Left renal pelvis (tissue), 4 donors: Measurements from ENCODE around the gene YY1. TPM values are rescaled to one million over a fixed set of nuclear protein-coding genes. Genes with fewer than 3 reads are reported as not detected.
A peak's percentile ranks its signal among the peaks of the same experiment; 100 is the strongest.
"Not testable (repeated sequence)": the region's sequence is repeated elsewhere in the genome, so short reads cannot be mapped to it uniquely, and the experiment has no call there.

ENCODE experiments used
- DNase-seq, 4 donors: peaks; one replicate each; pipeline ENCODE4 v3.0.0-alpha.2; 2013; ENCODE audit warnings: low read depth in 4 of 4, low spot score in 3 of 4
- polyA plus RNA-seq, 4 donors: library from polyadenylated mRNA; unstranded; fragments of 120-200 nt; gene quantifications; one replicate each; pipeline ENCODE4 v1.2.1, GENCODE V29; 2013; ENCODE audit not compliant: insufficient read length in 4 of 4

Gene YY1
- polyA plus RNA-seq, 4 donors = 121 to 159 (median 144) TPM

DNA sequence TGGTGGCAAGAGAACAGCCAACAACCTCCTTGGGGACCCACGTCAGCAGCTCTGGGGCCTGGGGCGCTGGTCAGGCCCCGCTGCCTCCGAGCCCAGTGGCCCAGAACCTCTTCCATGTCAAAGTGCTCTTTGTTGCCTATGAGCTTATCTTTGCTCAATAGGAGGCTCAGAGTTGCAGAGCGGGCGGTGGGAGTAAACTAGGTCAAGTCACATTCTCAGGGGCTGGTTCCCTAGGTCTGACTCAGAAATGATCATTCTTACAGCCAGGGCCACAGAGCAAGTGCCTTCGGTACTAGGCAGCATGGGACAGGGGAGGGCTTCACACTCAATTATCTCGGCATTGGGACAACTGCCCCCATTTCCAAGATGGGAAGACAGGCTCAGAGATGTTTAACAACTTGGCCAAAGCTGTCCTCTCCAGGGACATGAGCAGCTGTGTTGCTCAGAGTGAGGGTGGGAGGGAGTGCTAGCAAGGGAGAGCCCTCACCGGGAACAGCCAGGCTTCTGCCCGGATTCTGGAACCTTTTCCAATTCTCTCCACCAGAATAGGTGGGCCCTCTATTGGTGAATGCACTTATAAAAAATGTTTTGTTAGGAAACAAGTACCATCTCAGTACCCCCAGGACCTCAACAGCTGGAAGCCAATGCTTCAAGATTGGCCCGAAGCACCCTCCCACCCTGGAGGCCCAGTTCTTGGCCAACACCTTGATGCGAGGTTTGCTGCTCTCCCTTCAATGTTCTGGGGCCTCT is 55.4 kb downstream of the YY1 start:
- DNase-seq = no peak

GRCh38 chr14:100294963-100295330 is 56.0 kb downstream of the YY1 start:
- no peak for DNase-seq

DNA sequence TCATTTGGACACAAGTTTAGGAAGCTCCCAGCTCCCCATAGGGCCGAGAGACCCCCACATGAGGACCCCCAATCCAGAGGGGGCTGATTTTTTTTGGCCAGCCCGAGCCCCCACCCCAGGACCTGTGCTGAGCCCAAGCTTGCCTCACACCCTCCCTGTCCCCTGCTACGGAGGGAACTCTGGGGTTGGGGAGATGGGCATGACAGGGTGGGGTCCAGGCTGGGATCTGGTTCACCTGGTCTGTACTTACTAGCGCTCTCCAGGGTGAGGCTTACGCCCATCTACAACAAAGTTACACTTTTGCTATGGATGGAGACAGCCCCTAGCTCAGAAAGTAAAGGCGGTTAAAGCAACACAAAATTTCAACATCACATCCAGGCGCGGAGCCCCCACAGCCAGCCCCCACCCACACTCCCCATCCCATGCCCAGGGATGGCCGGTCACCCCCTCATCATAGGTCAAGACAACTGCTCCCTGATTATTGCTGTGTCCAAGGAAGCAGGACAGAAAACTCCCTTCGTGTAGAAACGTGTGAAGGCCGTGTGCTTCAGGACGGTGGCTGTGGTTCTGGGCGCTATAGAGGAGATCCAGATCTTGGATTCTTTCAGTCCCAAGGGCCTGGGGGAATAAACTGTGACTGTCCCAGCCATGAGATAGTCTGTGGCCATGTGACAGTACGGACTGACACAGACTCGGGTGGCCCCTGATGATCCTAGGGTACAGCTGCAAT is 56.6 kb downstream of the YY1 start:
- DNase-seq = no peak

- no peak for DNase-seq
Observed at GRCh38 chr14:100296106-100296651, 57.2 kb downstream of the YY1 start.

DNA sequence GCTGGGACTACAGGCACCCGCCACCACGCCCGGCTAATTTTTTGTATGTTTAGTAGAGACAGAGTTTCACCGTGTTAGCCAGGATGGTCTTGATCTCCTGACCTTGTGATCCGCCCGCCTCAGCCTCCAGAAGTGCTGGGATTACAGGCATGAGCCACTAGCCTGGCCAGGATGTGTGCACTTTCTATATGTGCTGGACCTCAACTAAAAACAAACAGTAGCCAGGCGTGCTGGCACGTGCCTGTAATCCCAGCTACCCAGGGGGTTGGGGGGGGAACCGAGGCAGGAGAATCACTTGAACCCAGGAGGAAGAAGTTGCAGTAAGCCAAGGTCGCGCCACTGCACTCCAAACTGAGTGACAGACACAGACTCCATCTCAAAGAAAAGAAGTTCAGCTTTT is 57.8 kb downstream of the YY1 start:
- DNase-seq = not testable (repeated sequence)

- DNase-seq = no peak
Observed at GRCh38 chr14:100297320-100298300, 58.7 kb downstream of the YY1 start.

- DNase-seq = no peak
Observed at GRCh38 chr14:100298551-100299237, 59.8 kb downstream of the YY1 start.

GRCh38 chr14:100299238-100299560 is 60.3 kb downstream of the YY1 start:
- DNase-seq = no peak

- no peak for DNase-seq
Observed at GRCh38 chr14:100302616-100303015, 63.7 kb downstream of the YY1 start.

GRCh38 chr14:100303179-100303578 is 64.2 kb downstream of the YY1 start:
- DNase-seq = no peak

- DNase-seq = no peak
Observed at GRCh38 chr14:100303925-100304324, 65.0 kb downstream of the YY1 start.

GRCh38 chr14:100304825-100305323 is 65.9 kb downstream of the YY1 start:
- DNase-seq = no peak

GRCh38 chr14:100305324-100306100 is 66.6 kb downstream of the YY1 start:
- DNase-seq = no peak

DNA sequence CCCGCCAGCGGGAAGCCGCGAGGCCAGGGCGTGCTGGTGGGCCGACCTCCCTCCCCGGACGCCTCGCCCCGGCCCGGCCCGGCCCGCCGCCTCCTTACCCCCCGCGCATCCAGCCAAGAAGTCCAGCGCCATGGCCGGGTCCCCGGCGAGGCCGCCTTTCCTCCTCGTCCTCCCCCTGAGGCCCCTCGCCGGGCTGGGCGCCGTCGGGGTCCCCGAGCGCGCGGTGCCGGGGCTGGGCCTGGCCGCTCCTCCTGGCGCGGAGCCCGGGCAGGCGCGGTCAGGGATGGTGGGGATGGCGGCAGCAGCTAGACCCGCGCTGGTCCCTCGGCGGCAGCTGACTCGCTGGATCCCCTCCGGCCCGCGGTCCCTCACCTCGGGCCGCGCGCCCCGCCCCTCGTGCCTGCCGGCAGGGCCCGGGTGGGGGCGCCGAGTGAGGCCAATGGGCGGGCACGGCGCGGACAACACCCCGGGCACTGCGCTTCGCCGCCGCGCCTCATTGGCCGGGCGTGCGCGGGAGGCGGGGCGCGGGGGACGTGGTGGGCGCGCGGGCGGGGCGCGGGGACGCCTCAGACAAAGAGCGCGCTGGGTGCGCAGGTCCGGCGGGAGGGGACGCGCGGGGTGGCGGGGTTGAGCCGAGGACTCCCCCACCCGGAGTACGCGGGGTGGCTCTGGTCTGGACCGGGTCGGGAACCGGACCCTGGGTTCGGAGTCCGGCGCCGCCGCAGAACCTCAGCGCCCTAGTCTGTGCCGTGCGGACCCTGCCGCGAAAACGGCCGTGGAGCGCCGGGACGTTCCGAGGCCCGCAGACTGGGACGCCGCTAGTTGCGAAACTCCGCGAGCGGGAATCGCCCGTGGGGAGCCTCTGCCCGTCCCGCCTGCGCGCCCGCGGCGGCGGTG is 67.4 kb downstream of the YY1 start, which contains the start of gene SLC25A29:
Gene SLC25A29 (minus strand): TSS at position 344 of the 897 bp plus-strand sequence. CDS start 212 bp downstream, at position 132.
- DNase-seq = peak in 3 of 4 donors; percentile 79 to 82 (median 82)

GRCh38 chr14:100306998-100307765 is 68.2 kb downstream of the YY1 start:
- no peak for DNase-seq

GRCh38 chr14:100307766-100308426 is 69.0 kb downstream of the YY1 start:
- no peak for DNase-seq

DNA sequence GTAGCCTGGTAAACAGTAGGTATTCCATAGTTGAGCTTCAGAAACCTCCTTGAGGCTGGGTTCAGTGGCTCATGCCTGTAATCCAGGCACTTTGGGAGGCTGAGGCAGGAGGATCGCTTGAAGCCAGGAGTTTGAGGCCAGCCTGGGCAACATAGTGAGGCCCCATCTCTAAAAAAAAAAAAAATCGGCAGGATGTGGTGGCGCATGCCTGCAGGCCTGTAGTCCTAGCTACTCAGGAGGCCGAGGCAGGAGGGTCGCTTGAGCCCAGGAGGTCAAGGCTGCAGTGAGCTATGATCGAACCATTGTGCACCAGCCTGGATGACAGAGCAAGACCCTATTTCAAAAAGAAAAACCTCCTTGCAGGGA is 69.5 kb downstream of the YY1 start:
- DNase-seq = not testable (repeated sequence)
